GM12891 (cell line): ENCODE measurements around the gene R3HDM2.

Source experiments
- DNase-seq: peaks from one replicate; pipeline ENCODE4 v3.0.0; 2011; ENCODE audit warnings: low spot score; ENCODE audit not compliant: insufficient read length
- FAIRE-seq: peaks from 2 replicates; lab custom pipeline; 2011; peaks lifted over from hg19 to GRCh38; lab: Jason Lieb, UNC
- PAX5 ChIP-seq: IDR thresholded peaks from 2 replicates; pipeline ENCODE4 v1.6.1; 2011; ENCODE audit warnings: low read length, moderate library complexity, mild to moderate bottlenecking; ENCODE audit not compliant: insufficient read depth, severe bottlenecking
- POLR2A ChIP-seq: IDR thresholded peaks from 2 replicates; pipeline ENCODE4 v1.6.1; 2011; ENCODE audit warnings: low read depth, low read length, control low read depth
- POLR2AphosphoS5 ChIP-seq: IDR thresholded peaks from 2 replicates; pipeline ENCODE4 v1.6.1; 2011; ENCODE audit warnings: low read depth, low read length, control low read depth
- POU2F2 ChIP-seq: IDR thresholded peaks from 2 replicates; pipeline ENCODE4 v1.6.1; 2011; ENCODE audit warnings: low read depth, mild to moderate bottlenecking, control low read depth, low read length, moderate library complexity
- SPI1 ChIP-seq: IDR thresholded peaks from 2 replicates; pipeline ENCODE4 v1.6.1; 2011; ENCODE audit warnings: low read depth, low read length, control low read depth
- TAF1 ChIP-seq: IDR thresholded peaks from 2 replicates; pipeline ENCODE4 v1.6.1; 2011; ENCODE audit warnings: low read depth, low read length, control low read depth

The R3HDM2 gene

DNA sequence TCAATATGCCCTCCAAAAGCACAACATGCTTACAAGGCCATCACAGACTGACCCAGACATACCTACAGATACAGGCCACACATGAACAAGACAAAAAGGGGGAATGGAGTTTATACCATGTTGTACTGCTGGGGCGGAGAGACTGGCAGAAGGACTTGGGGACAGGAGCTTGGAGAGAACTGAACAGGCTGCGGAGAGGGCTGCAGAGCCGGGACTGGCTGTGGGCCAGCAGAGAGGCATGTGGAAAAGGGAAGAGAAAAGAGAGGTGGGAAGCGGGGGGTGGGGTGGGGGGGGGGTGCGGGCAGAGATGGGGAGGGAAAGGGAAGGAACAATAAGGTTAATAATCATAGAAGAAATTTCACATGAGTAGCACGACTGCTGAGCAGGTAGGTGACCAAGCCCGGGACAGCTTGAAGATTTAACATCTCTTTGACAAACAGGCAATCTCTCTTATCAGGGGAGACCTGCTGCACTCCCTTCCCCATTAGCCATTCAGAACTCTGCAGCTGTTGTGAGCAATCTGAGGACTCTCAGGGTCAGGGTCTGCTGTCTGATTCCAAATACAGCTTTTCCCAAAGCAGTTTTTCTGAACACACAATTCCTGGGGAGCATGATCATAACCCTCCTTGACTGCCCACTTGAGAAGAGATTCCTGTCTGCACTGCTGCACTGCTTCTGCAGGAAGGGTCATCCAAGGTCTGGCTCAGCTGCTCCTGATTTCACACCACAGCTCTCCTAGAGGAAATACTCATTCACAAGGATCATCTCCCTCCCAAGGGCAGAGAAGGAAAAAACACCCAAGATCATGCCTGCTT lies 158.3 kb downstream of the R3HDM2 start:
- TF ChIP-seq SPI1: no peak
- no peak for TF ChIP-seq POLR2AphosphoS5
- no peak for TF ChIP-seq POLR2A
- no peak for TF ChIP-seq TAF1
- TF ChIP-seq PAX5: no peak
- no peak for TF ChIP-seq POU2F2
- DNase-seq: no peak
- no peak for FAIRE-seq

DNA sequence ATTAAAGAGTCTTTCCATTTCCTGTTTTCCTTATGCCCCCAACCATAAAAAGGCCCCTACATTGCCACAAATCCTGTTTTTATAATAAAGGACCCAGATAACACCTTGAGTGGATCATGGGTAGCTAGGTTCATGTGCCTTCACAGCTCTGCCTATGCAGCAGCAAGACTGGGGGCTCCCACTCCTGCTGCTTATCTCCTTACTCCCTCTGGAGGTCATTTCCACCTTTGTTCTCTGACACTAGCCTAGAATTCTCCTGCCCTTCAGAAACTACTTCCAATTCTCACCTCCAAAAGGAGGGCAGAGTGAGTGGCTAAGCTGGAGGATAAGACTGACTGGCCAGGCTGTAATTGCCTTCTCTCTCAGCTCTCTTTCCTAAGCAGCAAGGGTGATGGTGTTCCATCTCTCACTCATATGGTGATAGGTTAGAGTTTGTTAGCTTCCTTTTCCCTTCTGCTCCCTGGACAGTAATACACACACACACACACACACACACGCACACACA lies 159.8 kb downstream of the R3HDM2 start:
- no peak for TF ChIP-seq SPI1
- no peak for TF ChIP-seq POLR2A
- no peak for TF ChIP-seq POU2F2
- no peak for TF ChIP-seq POLR2AphosphoS5
- no peak for TF ChIP-seq TAF1
- no peak for TF ChIP-seq PAX5
- FAIRE-seq: no peak

DNA sequence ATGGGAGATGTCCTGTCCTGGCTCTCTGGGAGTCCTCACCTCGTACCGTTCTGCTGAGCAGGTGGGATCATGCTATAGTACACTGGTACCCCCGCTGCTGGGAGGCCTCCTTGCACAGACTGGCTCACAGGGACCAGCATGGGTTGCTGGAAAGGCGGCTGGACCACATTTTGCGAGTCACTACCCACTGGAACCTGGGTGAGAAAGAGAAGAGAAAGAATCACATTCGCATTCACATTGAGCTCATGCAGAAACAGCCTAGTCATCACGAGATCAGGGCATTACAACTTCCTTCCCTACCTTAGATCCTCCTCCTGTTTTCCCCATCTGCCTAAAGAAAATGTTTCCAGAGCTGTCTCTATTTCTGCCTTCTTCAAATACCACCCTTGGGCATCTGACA lies 162.6 kb downstream of the R3HDM2 start:
- TF ChIP-seq POLR2AphosphoS5 (no peak), SPI1 (no peak), POU2F2 (no peak), PAX5 (no peak), TAF1 (no peak), POLR2A (no peak)
- no peak for DNase-seq
- no peak for FAIRE-seq

More for the DNA sequence above, 159.8 kb downstream of the R3HDM2 start:
- no peak for DNase-seq

DNA sequence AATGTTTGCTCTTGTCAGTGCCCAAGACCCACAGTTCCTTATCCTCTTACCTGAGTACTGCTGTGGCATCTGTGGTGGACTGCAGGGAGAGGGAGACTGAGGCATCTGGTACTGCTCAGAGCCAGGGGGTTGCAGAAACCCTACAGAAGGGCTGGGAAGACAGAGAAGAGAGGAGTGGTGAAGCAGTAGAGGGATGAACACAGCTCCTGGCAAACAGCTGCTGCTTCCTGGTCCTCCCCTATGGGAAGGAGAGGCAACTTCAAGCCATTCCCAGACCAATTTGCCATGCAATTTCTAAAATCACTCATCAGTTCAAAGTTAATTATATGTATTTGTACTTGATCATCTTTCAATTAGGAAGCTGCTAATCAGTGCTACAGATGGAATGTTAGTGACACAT lies 164.2 kb downstream of the R3HDM2 start:
- TF ChIP-seq POU2F2 (no peak), POLR2AphosphoS5 (no peak), PAX5 (no peak), TAF1 (no peak), SPI1 (no peak), POLR2A (no peak)
- DNase-seq (no peak), FAIRE-seq (no peak)

DNA sequence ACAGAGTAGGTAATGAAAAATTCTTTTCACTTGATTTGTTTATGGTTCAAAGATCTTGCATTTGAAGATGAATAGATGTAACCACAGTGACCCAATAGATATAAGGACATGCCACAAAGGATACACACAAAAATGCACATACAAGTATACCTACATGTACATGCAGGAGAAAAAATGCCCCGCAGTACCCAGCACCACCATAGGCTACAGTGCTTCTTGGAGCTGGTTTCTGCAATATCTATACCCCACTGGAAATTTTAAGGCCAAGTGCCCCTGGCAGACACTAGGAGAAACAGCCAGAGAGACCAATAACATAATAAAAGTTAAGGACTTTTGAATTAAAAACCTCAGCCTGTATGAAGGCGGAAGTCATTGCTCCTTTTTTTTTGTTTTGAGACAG lies 167.7 kb downstream of the R3HDM2 start:
- no peak for FAIRE-seq
- DNase-seq: no peak
- TF ChIP-seq POU2F2 (no peak), SPI1 (no peak), PAX5 (no peak), TAF1 (no peak), POLR2AphosphoS5 (no peak), POLR2A (no peak)

DNA sequence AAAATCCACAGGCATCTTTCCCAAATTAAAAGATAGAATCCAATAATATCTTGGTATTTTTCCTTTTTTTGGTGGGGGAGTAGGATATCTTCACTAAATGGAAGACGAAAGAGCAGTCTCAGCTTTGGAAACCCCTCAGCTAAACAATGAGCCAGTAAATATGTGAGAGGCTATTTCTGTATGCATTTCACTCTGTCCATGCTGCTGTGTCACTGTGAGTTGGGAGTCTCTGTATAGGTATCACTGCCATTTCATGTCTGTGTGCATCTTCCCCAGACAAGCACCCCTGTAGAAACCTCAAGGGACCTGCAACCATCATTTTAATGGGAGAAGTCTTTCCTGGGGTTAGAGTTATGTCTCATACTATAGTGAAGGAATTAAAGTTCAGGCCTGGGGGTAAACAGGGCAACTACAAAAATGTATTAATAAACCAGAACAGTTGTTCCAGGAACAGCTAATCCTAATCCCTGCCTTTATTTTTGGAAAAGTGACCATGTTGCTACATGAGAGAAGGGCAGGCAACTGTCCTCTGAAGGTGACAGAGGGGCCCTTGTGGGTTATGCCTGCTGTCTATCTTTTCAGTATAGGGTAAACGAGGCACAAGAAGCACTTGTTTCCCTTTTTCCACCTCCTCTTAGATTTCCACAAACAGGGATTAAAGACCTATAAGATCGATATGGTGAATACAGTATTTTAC lies 168.6 kb downstream of the R3HDM2 start:
- DNase-seq (no peak), FAIRE-seq (no peak)
- TF ChIP-seq SPI1 (no peak), POLR2AphosphoS5 (no peak), POU2F2 (no peak), TAF1 (no peak), POLR2A (no peak), PAX5 (no peak)

DNA sequence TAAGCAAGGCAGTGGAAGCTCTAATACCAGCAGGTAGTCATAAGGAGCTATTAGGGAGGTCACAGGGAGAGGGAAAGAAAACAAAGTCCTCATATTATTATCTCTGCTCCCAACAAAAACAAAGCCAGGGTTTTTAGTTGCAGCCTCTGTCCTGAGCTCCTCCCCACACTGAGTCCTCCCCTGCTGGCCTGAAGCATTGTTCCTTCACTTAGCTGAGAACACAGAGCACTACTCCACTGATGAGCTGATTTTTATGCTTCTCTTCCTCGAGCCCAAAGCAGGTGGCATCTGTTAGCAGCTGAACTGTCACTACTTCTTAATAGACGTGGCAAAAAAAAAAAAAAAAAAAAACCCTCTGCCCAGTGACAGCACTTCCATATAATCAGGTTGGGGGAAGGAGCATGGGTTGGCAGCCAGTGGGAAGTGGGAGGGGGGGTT lies 169.4 kb downstream of the R3HDM2 start:
- DNase-seq: no peak
- TF ChIP-seq PAX5: no peak
- TF ChIP-seq POU2F2: no peak
- no peak for TF ChIP-seq POLR2A
- TF ChIP-seq POLR2AphosphoS5: no peak
- TF ChIP-seq TAF1: no peak
- no peak for TF ChIP-seq SPI1

DNA sequence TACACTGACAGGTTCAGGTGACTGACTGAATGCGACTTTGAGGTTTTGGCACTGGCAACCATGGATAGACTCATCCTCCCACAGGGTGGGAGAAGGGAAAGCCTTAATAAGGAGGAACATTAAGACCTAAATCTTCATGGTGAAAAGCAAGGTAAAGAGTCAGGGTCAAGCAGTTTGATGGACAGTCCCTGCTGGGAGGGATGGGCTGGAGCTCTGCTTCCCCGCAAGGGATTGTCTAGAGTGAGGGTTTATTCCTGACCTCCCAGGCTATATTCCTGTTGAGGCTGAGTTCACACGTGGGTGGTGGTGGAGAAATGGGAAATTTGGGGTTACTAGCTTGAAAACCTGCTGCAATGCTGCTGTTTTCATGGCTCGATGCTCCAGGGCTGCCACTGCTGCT lies 170.5 kb downstream of the R3HDM2 start:
- no peak for FAIRE-seq
- no peak for TF ChIP-seq POLR2A
- TF ChIP-seq PAX5: no peak
- no peak for TF ChIP-seq SPI1
- no peak for TF ChIP-seq TAF1
- no peak for TF ChIP-seq POLR2AphosphoS5
- TF ChIP-seq POU2F2: no peak
- DNase-seq: no peak

More for the DNA sequence above, 169.4 kb downstream of the R3HDM2 start:
- no peak for FAIRE-seq
